ENCODE measurements around the gene TMEM150A.

GRCh38 chr2:85557130-85557529 lies 45.4 kb downstream of the TMEM150A start:
- TF ChIP-seq GATA2 (IDR thresholded peaks at IDR 0.05; ENCODE audit: low read depth, low read length) = no peak
- no peak for TF ChIP-seq GATA3 (IDR thresholded peaks at IDR 0.05; ENCODE audit: low read depth, low read length)
